Lower leg skin (tissue), 4 donors: ENCODE measurements around the gene MAP3K15. TPM values are rescaled to one million over a fixed set of nuclear protein-coding genes. Genes with fewer than 3 reads are reported as not detected.

ENCODE experiments used
- DNase-seq, 2 donors: peaks; one replicate each; pipeline ENCODE4 v3.0.0-alpha.2; 2019; ENCODE audit warnings: low spot score in 2 of 2
- H3K4me3 ChIP-seq: fragments of 200-600 bp; sonication (generic); 2 replicates; pipeline ENCODE4 v1.5.1; 2017; ENCODE audit warnings: mild to moderate bottlenecking, low read depth; ENCODE audit not compliant: poor library complexity, severe bottlenecking
- CTCF ChIP-seq, 3 donors: fragments of 450-650 bp; IDR thresholded peaks; one replicate each; pipeline ENCODE4 v1.5.1; 2016; ENCODE audit warnings: antibody characterized with exemption in 3 of 3, mild to moderate bottlenecking in 3 of 3, moderate library complexity in 2 of 3
- POLR2A ChIP-seq, 2 donors: fragments of 450-650 bp; IDR thresholded peaks; one replicate each; pipeline ENCODE4 v1.6.1; 2016 to 2017; ENCODE audit warnings: antibody characterized with exemption in 2 of 2, mild to moderate bottlenecking in 1 of 2, moderate library complexity in 1 of 2
- WGBS, 2 donors: methylation state at CpG; one replicate each; pipeline ENCODE4 v1.1.5; 2018; 5-methylcytosine and 5-hydroxymethylcytosine counted together
- intact Hi-C: fragments of 100-400 bp; cut with DNase I; formaldehyde crosslinking; loops from one replicate; pipeline ENCODE4 v1.15.0; 2023; ENCODE audit warnings: low total_unique reads
- total RNA-seq, 4 donors: library from RNA; depleted of rRNA; stranded (reverse); fragments of >200 nt; gene quantifications; one replicate each; pipeline ENCODE4 v1.1.0, GENCODE V29; 2016

The MAP3K15 gene
- total RNA-seq, 4 donors from 2014 or later = 0.11 to 0.15 TPM; not detected in 2

- H3K4me3 ChIP-seq = no peak overlapping the region
- no peak for DNase-seq
- intact Hi-C loops = no loop called here
- TF ChIP-seq CTCF (IDR thresholded peaks at IDR 0.05) = no peak
- no peak for TF ChIP-seq POLR2A (IDR thresholded peaks at IDR 0.05)
- 81 to 84% methylated on average over 7 of the region's 7 CpGs for WGBS, 2 donors
These were observed 156.8 kb downstream of the MAP3K15 start for GRCh38 chrX:19358521-19358920.

GRCh38 chrX:19354625-19355024 lies 160.7 kb downstream of the MAP3K15 start:
- intact Hi-C loops = no loop called here
- 91 to 94% methylated on average over 6 of the region's 6 CpGs for WGBS, 2 donors
- H3K4me3 ChIP-seq = no peak overlapping the region
- no peak for DNase-seq
- TF ChIP-seq CTCF (IDR thresholded peaks at IDR 0.05) = no peak
- TF ChIP-seq POLR2A (IDR thresholded peaks at IDR 0.05) = no peak

GRCh38 chrX:19350941-19351384 lies 164.3 kb downstream of the MAP3K15 start:
- intact Hi-C loops = no loop called here
- no peak for TF ChIP-seq CTCF (IDR thresholded peaks at IDR 0.05)
- no peak for TF ChIP-seq POLR2A (IDR thresholded peaks at IDR 0.05)
- no peak for DNase-seq
- 72 to 73% methylated on average over 8 of the region's 8 CpGs for WGBS, 2 donors
- no peak overlapping the region for H3K4me3 ChIP-seq

GRCh38 chrX:19349264-19349663 lies 166.0 kb downstream of the MAP3K15 start:
- no peak overlapping the region for H3K4me3 ChIP-seq
- no peak for DNase-seq
- no peak for TF ChIP-seq POLR2A (IDR thresholded peaks at IDR 0.05)
- TF ChIP-seq CTCF (IDR thresholded peaks at IDR 0.05) = no peak
- 80% methylated on average over 2 of the region's 2 CpGs for WGBS, 2 donors
- intact Hi-C loops = no loop called here

GRCh38 chrX:19347916-19348315 lies 167.4 kb downstream of the MAP3K15 start:
- WGBS, 2 donors = 61 to 80% methylated on average over 3 of the region's 3 CpGs
- intact Hi-C loops = no loop called here
- TF ChIP-seq POLR2A (IDR thresholded peaks at IDR 0.05) (no peak), CTCF (IDR thresholded peaks at IDR 0.05) (no peak)
- H3K4me3 ChIP-seq = no peak overlapping the region
- DNase-seq = no peak

GRCh38 chrX:19344661-19345060 lies 170.6 kb downstream of the MAP3K15 start:
- no peak for DNase-seq
- intact Hi-C loops = no loop called here
- WGBS, 2 donors = 9 to 43% methylated on average over 7 to 10 of the region's 10 CpGs
- H3K4me3 ChIP-seq = no peak overlapping the region
- TF ChIP-seq POLR2A (IDR thresholded peaks at IDR 0.05) (no peak), CTCF (IDR thresholded peaks at IDR 0.05) (no peak)
